Left forelimb (tissue), 1 donor: ENCODE data around the gene SMIM23.
"Not testable (repeated sequence)": the region's sequence is repeated elsewhere in the genome, so short reads cannot be mapped to it uniquely, and the experiment has no call there.

Experiments
- DNase-seq: peaks from one replicate; pipeline ENCODE4 v3.0.0-alpha.2; 2018; ENCODE audit warnings: low spot score

SMIM23 gene

GRCh38 chr5:171774418-171774817 is 11.2 kb upstream of the SMIM23 start:
- no peak for DNase-seq

- DNase-seq: no peak
Observed at GRCh38 chr5:171776213-171776612, 9.4 kb upstream of the SMIM23 start.

- no peak for DNase-seq
Observed at GRCh38 chr5:171776770-171777759, 8.6 kb upstream of the SMIM23 start.

- not testable (repeated sequence) for DNase-seq
Observed at GRCh38 chr5:171781744-171782143, 3.9 kb upstream of the SMIM23 start.

- no peak for DNase-seq
Observed at GRCh38 chr5:171782332-171782966, 3.2 kb upstream of the SMIM23 start.

- no peak for DNase-seq
Observed at GRCh38 chr5:171783051-171783450, 2.6 kb upstream of the SMIM23 start.

GRCh38 chr5:171789353-171789752 is 3.7 kb downstream of the SMIM23 start:
- no peak for DNase-seq

GRCh38 chr5:171790408-171790807 is 4.8 kb downstream of the SMIM23 start:
- no peak for DNase-seq

GRCh38 chr5:171794470-171794960 is 8.9 kb downstream of the SMIM23 start:
- DNase-seq: no peak

- no peak for DNase-seq
Observed at GRCh38 chr5:171795381-171795780, 9.8 kb downstream of the SMIM23 start.

GRCh38 chr5:171796436-171796835 is 10.8 kb downstream of the SMIM23 start:
- DNase-seq: no peak

GRCh38 chr5:171797543-171797942 is 11.9 kb downstream of the SMIM23 start:
- no peak for DNase-seq

- no peak for DNase-seq
Observed at GRCh38 chr5:171798418-171798817, 12.8 kb downstream of the SMIM23 start.

GRCh38 chr5:171801839-171802238 is 16.2 kb downstream of the SMIM23 start:
- DNase-seq: no peak

GRCh38 chr5:171805746-171806145 is 20.1 kb downstream of the SMIM23 start:
- DNase-seq: no peak

- DNase-seq: no peak
Observed at GRCh38 chr5:171806976-171807747, 21.5 kb downstream of the SMIM23 start.

- DNase-seq: no peak
Observed at GRCh38 chr5:171808453-171808852, 22.8 kb downstream of the SMIM23 start.

GRCh38 chr5:171808951-171809350 is 23.3 kb downstream of the SMIM23 start:
- no peak for DNase-seq

GRCh38 chr5:171810227-171810626 is 24.6 kb downstream of the SMIM23 start:
- DNase-seq: no peak

- no peak for DNase-seq
Observed at GRCh38 chr5:171813270-171813669, 27.7 kb downstream of the SMIM23 start.

- DNase-seq: no peak
Observed at GRCh38 chr5:171813813-171814490, 28.3 kb downstream of the SMIM23 start.

- no peak for DNase-seq
Observed at GRCh38 chr5:171816666-171817065, 31.0 kb downstream of the SMIM23 start.
